ENCODE results near the gene COL27A1.

GRCh38 chr9:114272739-114273431 lies 117.5 kb downstream of the COL27A1 start:
- TF ChIP-seq CTCF (conservative IDR thresholded peaks at IDR 0.05; ENCODE audit: low read length) (no peak), EZH2phosphoT487 (IDR thresholded peaks at IDR 0.05; ENCODE audit: borderline replicate concordance, low read depth, low read length) (no peak)
